HUES48 (cell line): ENCODE data around the gene BLOC1S5.

Experiments used
- H3K27ac ChIP-seq: one replicate; pipeline ENCODE4 v1.7.0; 2013; ENCODE audit warnings: low read depth, low read length, inconsistent platforms
- H3K27me3 ChIP-seq: 2 replicates; pipeline ENCODE4 v1.6.1; 2013; ENCODE audit warnings: mild to moderate bottlenecking, low read length; ENCODE audit not compliant: control insufficient read depth, insufficient read depth
- H3K36me3 ChIP-seq: 2 replicates; pipeline ENCODE4 v1.6.1; 2013; ENCODE audit warnings: low read length; ENCODE audit not compliant: control insufficient read depth, insufficient read depth
- H3K4me1 ChIP-seq: 2 replicates; pipeline ENCODE4 v1.6.1; 2013; ENCODE audit warnings: mild to moderate bottlenecking, low read length; ENCODE audit not compliant: control insufficient read depth, insufficient read depth
- H3K4me3 ChIP-seq: 2 replicates; pipeline ENCODE4 v1.5.1; 2013; ENCODE audit warnings: mild to moderate bottlenecking, low read depth, low read length
- H3K9ac ChIP-seq: 2 replicates; pipeline ENCODE4 v1.6.1; 2013; ENCODE audit warnings: mild to moderate bottlenecking, low read depth, low read length, moderate library complexity
- H3K9me3 ChIP-seq: 2 replicates; pipeline ENCODE4 v1.6.1; 2013; ENCODE audit warnings: low read length; ENCODE audit not compliant: control insufficient read depth, insufficient read depth

The BLOC1S5 gene

DNA sequence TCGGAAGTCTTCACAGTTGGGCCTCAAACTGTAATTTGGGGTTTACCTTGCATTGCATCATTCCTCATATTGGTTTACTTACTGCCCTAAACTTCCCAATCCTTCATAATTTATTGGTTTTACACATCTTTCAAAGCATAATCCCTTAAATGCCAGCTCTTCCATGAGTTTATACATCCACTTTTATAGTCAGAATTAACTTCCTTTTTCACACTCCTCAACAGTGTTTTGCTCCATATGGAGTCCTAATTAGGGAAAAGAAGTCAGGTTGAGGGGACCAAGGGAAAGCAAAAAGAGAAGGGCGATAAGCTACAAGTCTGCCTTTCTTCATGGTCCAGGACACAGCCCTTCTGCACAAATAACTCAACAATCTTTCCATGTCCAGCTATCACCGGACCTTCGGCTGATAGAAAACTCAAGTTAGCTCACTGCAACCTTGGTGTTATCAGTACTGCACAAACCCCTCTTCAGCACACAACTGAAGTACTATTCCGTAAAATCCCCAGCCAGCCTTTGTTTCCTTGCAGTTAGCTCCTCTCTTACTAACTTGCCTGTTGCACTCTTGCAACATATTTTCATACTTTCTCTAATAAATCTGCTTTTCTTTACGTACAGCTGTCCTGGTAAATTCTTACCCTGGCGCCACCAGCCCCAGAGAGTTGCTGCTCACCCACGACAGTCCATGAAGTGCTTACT is 36.1 kb upstream of the BLOC1S5 start:
- H3K4me1 ChIP-seq = peaks cover 7% of the 10 kb centered on the region; the same call in 1 of the 2 replicates
- no peak overlapping the region for H3K9ac ChIP-seq
- no peak overlapping the region for H3K4me3 ChIP-seq

DNA sequence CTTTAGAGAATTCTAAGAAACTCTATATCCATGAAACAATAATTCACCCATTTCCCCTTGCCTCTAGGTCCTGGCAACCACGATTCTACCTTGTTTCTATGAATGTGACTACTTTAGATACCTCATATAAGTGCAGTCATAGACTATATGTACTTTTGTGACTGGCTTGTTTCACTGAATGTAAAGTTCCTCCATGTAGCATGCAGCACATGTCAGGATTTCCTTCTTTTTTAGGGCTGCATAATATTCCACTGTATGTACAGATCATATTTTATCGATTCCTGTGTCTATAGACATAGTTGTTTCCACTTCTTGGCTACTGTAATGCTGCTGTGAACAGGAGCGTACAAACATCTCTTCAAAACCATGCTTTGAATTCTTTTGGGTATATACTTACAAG is 26.5 kb upstream of the BLOC1S5 start:
- Histone ChIP-seq H3K4me3 (no peak overlapping the region), H3K27me3 (no peaks in the 10 kb centered on the region), H3K27ac (no peak overlapping the region), H3K9ac (no peak overlapping the region), H3K36me3 (peaks cover 95% of the 10 kb centered on the region), H3K9me3 (no peaks in the 10 kb centered on the region), H3K4me1 (0 out of 2 replicates have a peak, but pooled peaks cover 3% of the 10 kb centered on the region)

More for the DNA sequence above, 36.1 kb upstream of the BLOC1S5 start:
- Histone ChIP-seq H3K27ac (no peak overlapping the region), H3K9me3 (no peaks in the 10 kb centered on the region), H3K36me3 (peaks cover 46% of the 10 kb centered on the region), H3K27me3 (no peaks in the 10 kb centered on the region)

DNA sequence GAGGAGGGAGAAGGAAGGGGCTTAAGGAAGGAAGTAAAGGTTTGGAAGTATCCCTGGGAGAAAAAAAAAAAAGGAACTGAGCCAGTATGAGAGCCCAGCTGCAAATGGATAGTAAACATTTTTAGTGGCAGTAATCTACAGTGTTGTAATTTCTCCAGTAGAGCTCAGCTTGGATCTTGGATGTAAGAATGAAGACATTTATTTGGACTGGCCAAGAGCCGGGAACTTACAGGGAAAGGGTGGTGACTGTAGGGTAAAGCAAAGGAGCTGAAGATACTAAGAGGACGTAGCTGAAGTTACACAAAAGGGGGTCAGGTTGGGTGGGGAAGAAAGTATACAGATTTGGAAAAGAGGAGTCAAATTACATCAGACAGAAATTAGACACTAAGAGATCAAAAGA is 24.7 kb upstream of the BLOC1S5 start:
- Histone ChIP-seq H3K4me3 (no peak overlapping the region), H3K36me3 (peaks cover 93% of the 10 kb centered on the region), H3K9me3 (no peaks in the 10 kb centered on the region), H3K4me1 (0 out of 2 replicates have a peak, but pooled peaks cover 3% of the 10 kb centered on the region), H3K27ac (no peak overlapping the region), H3K9ac (no peak overlapping the region), H3K27me3 (no peaks in the 10 kb centered on the region)

DNA sequence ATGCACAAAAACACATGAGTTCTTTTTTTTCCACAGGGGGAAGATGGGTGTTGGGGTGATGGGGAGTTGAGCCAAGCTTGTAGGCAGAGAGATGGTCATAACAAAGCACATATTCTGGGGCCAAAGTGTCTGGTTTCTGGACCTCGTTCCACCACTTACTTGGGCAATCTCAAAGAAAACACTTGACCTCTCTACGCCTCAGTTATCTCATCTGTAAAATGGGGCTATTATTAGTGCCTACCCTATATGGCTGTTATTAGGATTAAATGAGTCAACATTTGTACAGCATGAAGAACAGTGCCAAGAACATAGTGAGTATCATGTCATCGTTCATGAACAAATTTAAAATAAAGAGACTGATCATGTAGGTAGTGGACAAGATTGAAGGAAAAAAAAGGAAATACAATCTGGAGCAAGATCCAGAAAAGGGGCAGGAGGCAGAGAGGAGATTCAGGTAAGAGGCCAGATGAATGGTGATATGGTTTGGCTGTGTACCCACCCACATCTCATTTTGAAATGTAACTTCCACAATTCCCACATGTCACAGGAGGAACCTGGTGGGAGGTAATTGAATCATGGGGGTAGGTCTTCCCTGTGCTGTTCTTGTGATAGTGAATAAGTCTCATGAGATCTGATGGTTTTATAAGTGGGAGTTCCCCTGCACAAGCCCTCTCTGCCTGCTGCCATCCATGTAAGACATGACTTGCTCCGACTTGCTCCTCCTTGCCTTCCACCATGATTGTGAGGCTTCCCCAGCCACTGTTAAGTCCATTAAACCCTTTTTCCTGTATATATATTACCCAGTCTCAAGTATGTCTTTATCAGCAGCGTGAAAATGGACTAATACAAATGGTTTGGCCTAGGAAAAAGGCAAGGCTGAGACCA is 23.9 kb upstream of the BLOC1S5 start:
- Histone ChIP-seq H3K9ac (no peak overlapping the region), H3K27me3 (no peaks in the 10 kb centered on the region), H3K4me3 (no peak overlapping the region), H3K4me1 (0 out of 2 replicates have a peak, but pooled peaks cover 3% of the 10 kb centered on the region), H3K27ac (no peak overlapping the region), H3K36me3 (peaks cover 93% of the 10 kb centered on the region), H3K9me3 (no peaks in the 10 kb centered on the region)

DNA sequence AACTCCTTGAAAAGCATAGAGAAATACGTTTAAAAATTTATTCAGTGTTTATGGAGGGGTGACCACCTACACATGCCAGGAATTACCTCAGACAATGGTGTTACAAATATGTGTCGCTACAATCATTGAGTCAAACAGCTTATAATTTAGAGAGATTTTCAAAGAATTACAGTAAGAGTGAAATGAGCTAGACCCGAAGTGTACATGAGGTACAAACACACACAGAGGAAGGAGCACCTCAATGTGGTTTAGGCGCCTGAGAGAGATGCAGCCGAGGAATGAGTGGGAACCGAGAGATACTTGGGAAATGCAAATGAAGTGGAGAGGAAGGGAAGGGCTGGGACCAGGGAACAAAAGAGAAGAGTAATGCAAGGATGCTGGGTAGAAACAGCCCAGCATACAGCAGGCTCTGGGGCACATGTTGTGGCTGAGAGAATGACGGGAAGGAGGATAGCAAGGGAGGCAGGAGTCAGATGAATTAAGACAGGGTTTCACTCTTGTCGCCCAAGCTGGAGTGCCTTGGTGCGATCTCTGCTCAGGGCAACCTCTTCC is 22.6 kb upstream of the BLOC1S5 start:
- Histone ChIP-seq H3K36me3 (peaks cover 91% of the 10 kb centered on the region), H3K27ac (no peak overlapping the region), H3K4me1 (0 out of 2 replicates have a peak, but pooled peaks cover 3% of the 10 kb centered on the region)

DNA sequence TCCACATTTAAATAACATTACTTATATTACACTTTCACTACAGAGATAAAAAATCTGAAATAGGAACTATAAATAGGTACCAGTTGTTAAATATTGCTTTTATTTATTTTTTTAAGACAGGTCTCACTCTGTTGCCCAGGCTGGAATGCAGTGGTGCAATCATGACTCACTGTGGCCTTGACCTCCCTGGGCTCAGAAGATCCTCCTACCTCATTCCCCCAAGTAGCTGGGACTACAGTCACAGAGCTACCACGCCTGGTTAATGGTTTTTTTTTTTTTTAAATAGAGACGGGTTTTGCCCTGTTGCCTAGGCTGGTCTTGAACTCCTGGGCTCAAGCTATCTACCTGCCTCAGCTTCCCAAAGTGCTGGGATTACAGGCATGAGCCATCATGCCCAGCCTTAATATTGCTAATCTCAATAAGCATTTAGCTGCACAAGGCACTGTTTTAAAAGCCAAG is 20.9 kb upstream of the BLOC1S5 start:
- no peaks in the 10 kb centered on the region for H3K9me3 ChIP-seq
- no peaks in the 10 kb centered on the region for H3K27me3 ChIP-seq
- H3K9ac ChIP-seq = no peak overlapping the region
- no peak overlapping the region for H3K27ac ChIP-seq
- no peak overlapping the region for H3K4me3 ChIP-seq
- 0 out of 2 replicates have a peak, but pooled peaks cover 3% of the 10 kb centered on the region for H3K4me1 ChIP-seq
- peaks cover 91% of the 10 kb centered on the region for H3K36me3 ChIP-seq

More for the DNA sequence above, 22.6 kb upstream of the BLOC1S5 start:
- no peaks in the 10 kb centered on the region for H3K9me3 ChIP-seq
- H3K4me3 ChIP-seq = no peak overlapping the region
- H3K27me3 ChIP-seq = no peaks in the 10 kb centered on the region
- no peak overlapping the region for H3K9ac ChIP-seq

DNA sequence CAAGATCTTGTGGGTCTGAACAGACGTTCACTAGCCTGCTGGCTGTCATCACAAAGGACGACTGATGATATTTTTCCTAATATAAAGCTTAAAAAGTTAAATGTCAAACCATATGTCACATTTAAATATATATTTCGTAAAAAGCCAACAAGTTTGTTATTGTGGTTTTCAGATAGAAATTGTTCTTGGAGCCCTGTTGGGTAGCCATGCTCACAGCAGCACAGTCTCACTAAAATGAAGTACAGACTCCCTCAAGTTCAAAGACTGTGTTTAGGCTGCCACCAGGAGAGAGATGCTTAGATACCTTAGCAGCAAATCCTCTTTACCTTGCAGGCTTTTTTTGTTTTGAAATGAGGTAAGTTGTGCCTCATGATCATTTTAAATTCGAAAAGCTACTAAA is 20.4 kb upstream of the BLOC1S5 start:
- Histone ChIP-seq H3K27ac (peak overlapping the region; percentile 30), H3K4me1 (0 out of 2 replicates have a peak, but pooled peaks cover 3% of the 10 kb centered on the region), H3K4me3 (no peak overlapping the region), H3K36me3 (peaks cover 91% of the 10 kb centered on the region), H3K27me3 (no peaks in the 10 kb centered on the region), H3K9me3 (no peaks in the 10 kb centered on the region), H3K9ac (no peak overlapping the region)

DNA sequence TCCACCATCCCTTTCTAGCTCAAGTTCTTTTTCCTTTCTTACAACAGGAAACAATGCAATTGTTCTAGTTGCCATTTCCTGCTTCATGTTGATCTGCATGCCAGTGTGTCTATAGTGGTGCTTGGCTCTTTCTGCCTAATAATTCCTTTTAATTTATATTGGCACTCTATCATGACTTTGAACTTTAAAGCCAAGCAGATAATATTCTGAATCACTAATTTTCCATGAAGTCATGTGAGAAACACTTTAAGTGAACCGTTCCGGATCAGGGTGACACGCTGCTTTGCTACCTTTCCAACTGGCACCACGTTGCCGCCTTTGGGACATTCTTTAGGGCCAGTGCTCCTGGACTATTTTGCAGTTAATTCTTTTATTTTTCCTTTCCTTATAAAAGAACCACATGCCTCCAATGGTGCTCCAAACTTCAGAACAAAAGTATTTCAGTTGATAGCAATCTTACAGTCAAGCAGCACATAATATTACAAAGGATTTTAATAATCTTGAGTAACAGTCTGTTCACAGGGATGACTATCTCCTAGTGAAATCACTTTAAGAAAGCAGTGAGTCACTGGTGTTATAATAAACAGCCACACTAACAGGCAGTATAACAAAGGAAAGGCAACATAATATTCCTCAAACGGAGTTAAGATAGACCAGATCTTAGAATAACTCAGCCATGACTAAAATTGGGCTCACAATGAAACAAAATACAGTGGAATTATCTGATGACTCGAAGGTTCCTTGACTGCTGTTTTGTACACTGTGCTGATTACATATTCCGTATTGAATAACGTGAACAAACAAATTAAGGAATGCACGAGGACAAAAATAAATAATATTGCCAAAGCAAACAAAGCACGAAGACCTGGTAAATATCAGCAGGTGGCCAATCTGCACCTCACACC is 19.0 kb upstream of the BLOC1S5 start:
- no peak overlapping the region for H3K9ac ChIP-seq
- H3K9me3 ChIP-seq = no peaks in the 10 kb centered on the region
- H3K4me3 ChIP-seq = no peak overlapping the region
- no peaks in the 10 kb centered on the region for H3K27me3 ChIP-seq
- no peak overlapping the region for H3K27ac ChIP-seq
- H3K36me3 ChIP-seq = peaks cover 89% of the 10 kb centered on the region
- 0 out of 2 replicates have a peak, but pooled peaks cover 3% of the 10 kb centered on the region for H3K4me1 ChIP-seq

DNA sequence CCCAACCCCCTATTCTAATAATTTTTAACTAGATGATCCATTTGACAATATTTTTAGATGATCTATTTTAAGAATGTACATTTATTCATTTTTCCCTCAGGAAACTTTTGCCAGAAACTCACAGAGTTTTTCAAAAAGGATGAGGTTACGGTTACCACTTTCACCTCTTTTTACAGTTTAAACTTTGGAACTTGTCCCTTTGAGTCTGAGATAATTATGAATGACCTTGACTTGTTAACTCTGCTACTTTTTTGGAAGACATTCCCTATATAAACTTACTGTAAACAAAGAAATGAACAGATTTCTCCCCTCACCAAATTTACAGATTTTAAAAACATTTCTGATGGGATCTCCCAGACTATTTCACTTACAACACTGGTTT is 18.4 kb upstream of the BLOC1S5 start:
- peaks cover 82% of the 10 kb centered on the region for H3K36me3 ChIP-seq

More for the DNA sequence above, 18.4 kb upstream of the BLOC1S5 start:
- 0 out of 2 replicates have a peak, but pooled peaks cover 3% of the 10 kb centered on the region for H3K4me1 ChIP-seq
- H3K27me3 ChIP-seq = no peaks in the 10 kb centered on the region
- no peak overlapping the region for H3K27ac ChIP-seq
- H3K9ac ChIP-seq = no peak overlapping the region
- no peak overlapping the region for H3K4me3 ChIP-seq
- no peaks in the 10 kb centered on the region for H3K9me3 ChIP-seq
